ENCODE results near the gene POC5.

The POC5 gene

GRCh38 chr5:75653521-75653920, 63.7 kb downstream of the POC5 start:
- no peak overlapping the region for H3K27ac ChIP-seq
- H3K79me2 ChIP-seq (ENCODE audit: insufficient read depth, low read depth) = no peaks in the 10 kb centered on the region
- H3K27me3 ChIP-seq (ENCODE audit: insufficient read depth, low read depth) = no peaks in the 10 kb centered on the region
- no peaks in the 10 kb centered on the region for H4K20me1 ChIP-seq (ENCODE audit: insufficient read depth)
- H3K9ac ChIP-seq = no peak overlapping the region
- H3K4me3 ChIP-seq (IDR thresholded peaks at IDR 0.05; ENCODE audit: insufficient read depth, low read depth, low read length) = no peak overlapping the region
- no peaks in the 10 kb centered on the region for H3K36me3 ChIP-seq (ENCODE audit: insufficient read depth)
- H2AFZ ChIP-seq (ENCODE audit: low read depth) = no peak overlapping the region
- no peaks in the 10 kb centered on the region for H3K4me1 ChIP-seq (ENCODE audit: low read depth, poor library complexity, severe bottlenecking)
- TF ChIP-seq CTCF (conservative IDR thresholded peaks at IDR 0.05; ENCODE audit: low read depth, low read length) = no peak
- H3K4me2 ChIP-seq = no peak overlapping the region

GRCh38 chr5:75651575-75652238, 65.5 kb downstream of the POC5 start:
- Histone ChIP-seq H3K27ac (no peak overlapping the region), H3K79me2 (ENCODE audit: insufficient read depth, low read depth) (no peaks in the 10 kb centered on the region), H3K9ac (no peak overlapping the region), H2AFZ (ENCODE audit: low read depth) (no peak overlapping the region), H3K27me3 (ENCODE audit: insufficient read depth, low read depth) (no peaks in the 10 kb centered on the region), H3K4me1 (ENCODE audit: low read depth, poor library complexity, severe bottlenecking) (no peaks in the 10 kb centered on the region), H4K20me1 (ENCODE audit: insufficient read depth) (no peaks in the 10 kb centered on the region), H3K4me3 (IDR thresholded peaks at IDR 0.05; ENCODE audit: insufficient read depth, low read depth, low read length) (no peak overlapping the region), H3K36me3 (ENCODE audit: insufficient read depth) (no peaks in the 10 kb centered on the region), H3K4me2 (no peak overlapping the region)
- TF ChIP-seq CTCF (conservative IDR thresholded peaks at IDR 0.05; ENCODE audit: low read depth, low read length) = no peak

- TF ChIP-seq CTCF (conservative IDR thresholded peaks at IDR 0.05; ENCODE audit: low read depth, low read length) = no peak
- Histone ChIP-seq H3K4me2 (no peak overlapping the region), H3K36me3 (ENCODE audit: insufficient read depth) (no peaks in the 10 kb centered on the region), H3K9ac (no peak overlapping the region), H2AFZ (ENCODE audit: low read depth) (no peak overlapping the region), H3K4me3 (IDR thresholded peaks at IDR 0.05; ENCODE audit: insufficient read depth, low read depth, low read length) (no peak overlapping the region), H3K79me2 (ENCODE audit: insufficient read depth, low read depth) (no peaks in the 10 kb centered on the region), H4K20me1 (ENCODE audit: insufficient read depth) (no peaks in the 10 kb centered on the region), H3K27ac (no peak overlapping the region), H3K27me3 (ENCODE audit: insufficient read depth, low read depth) (no peaks in the 10 kb centered on the region), H3K4me1 (ENCODE audit: low read depth, poor library complexity, severe bottlenecking) (no peaks in the 10 kb centered on the region)
These were observed 68.5 kb downstream of the POC5 start for GRCh38 chr5:75648712-75649111.

GRCh38 chr5:75640826-75641225, 76.4 kb downstream of the POC5 start:
- H3K4me2 ChIP-seq = no peak overlapping the region
- H3K9ac ChIP-seq = no peak overlapping the region
- no peaks in the 10 kb centered on the region for H4K20me1 ChIP-seq (ENCODE audit: insufficient read depth)
- H3K4me3 ChIP-seq (IDR thresholded peaks at IDR 0.05; ENCODE audit: insufficient read depth, low read depth, low read length) = no peak overlapping the region
- no peaks in the 10 kb centered on the region for H3K36me3 ChIP-seq (ENCODE audit: insufficient read depth)
- H3K27me3 ChIP-seq (ENCODE audit: insufficient read depth, low read depth) = no peaks in the 10 kb centered on the region
- no peaks in the 10 kb centered on the region for H3K79me2 ChIP-seq (ENCODE audit: insufficient read depth, low read depth)
- H2AFZ ChIP-seq (ENCODE audit: low read depth) = no peak overlapping the region
- H3K27ac ChIP-seq = no peak overlapping the region
- no peaks in the 10 kb centered on the region for H3K4me1 ChIP-seq (ENCODE audit: low read depth, poor library complexity, severe bottlenecking)
- no peak for TF ChIP-seq CTCF (conservative IDR thresholded peaks at IDR 0.05; ENCODE audit: low read depth, low read length)
